Measurements from ENCODE around the gene CSNK1D. TPM values are rescaled to one million over a fixed set of nuclear protein-coding genes. Genes with fewer than 3 reads are reported as not detected.
"Not testable (repeated sequence)": the region's sequence is repeated elsewhere in the genome, so short reads cannot be mapped to it uniquely, and the experiment has no call there.

The CSNK1D gene
- total RNA-seq, 1 experiment from 2014 or later = 196 TPM

DNA sequence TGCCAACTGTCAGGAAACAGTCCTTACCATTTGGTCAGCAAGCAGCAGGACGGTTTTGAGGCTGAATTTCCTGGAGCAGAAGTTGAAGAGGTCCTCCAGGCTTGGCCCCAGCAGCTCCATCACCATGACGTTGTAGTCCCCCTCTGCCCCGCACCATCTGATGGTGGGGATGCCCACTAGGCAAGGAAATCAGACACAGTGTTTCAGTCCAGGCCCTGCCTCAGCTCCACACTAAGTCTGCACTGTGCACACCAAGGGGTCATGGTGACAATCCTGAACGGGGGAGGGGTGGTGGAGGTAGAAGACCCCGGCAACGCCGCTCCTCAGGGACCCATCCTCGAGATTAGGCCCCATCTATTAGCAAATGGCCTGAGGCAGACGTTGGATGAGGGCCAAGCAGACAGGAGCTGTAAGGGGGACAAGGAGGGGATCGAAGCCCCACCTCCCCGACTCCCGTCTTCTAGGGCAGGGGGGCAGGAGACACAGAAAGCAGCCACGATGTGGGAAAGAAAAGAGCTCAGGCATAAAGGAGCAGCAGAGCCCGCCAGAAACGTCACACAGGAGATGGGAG is 18.0 kb downstream of the CSNK1D start:
- no peaks in the 10 kb centered on the region for H3K27me3 Mint-ChIP-seq (ENCODE audit: insufficient read depth, unreplicated experiment)
- no peak overlapping the region for H3K27ac Mint-ChIP-seq (ENCODE audit: unreplicated experiment)
- Histone ChIP-seq H3K4me1 (no peaks in the 10 kb centered on the region), H3K27me3 (replicated peaks; ENCODE audit: control insufficient read depth, insufficient read depth, low read length) (no peaks in the 10 kb centered on the region), H3K36me3 (ENCODE audit: control insufficient read depth, insufficient read depth, low read length) (peaks cover 19% of the 10 kb centered on the region), H3K9me3 (no peaks in the 10 kb centered on the region; the same call in 1 of the 2 replicates), H3K4me3 (ENCODE audit: low read depth, low read length) (no peak overlapping the region)
- BruUV-seq (replicated peaks) = no TSS peak
- peaks cover 86% of the 10 kb centered on the region for H3K36me3 Mint-ChIP-seq (ENCODE audit: insufficient read depth, unreplicated experiment)
- H3K4me1 Mint-ChIP-seq (ENCODE audit: low read depth, unreplicated experiment) = peaks cover 6% of the 10 kb centered on the region
- TF ChIP-seq, protein P1, sequence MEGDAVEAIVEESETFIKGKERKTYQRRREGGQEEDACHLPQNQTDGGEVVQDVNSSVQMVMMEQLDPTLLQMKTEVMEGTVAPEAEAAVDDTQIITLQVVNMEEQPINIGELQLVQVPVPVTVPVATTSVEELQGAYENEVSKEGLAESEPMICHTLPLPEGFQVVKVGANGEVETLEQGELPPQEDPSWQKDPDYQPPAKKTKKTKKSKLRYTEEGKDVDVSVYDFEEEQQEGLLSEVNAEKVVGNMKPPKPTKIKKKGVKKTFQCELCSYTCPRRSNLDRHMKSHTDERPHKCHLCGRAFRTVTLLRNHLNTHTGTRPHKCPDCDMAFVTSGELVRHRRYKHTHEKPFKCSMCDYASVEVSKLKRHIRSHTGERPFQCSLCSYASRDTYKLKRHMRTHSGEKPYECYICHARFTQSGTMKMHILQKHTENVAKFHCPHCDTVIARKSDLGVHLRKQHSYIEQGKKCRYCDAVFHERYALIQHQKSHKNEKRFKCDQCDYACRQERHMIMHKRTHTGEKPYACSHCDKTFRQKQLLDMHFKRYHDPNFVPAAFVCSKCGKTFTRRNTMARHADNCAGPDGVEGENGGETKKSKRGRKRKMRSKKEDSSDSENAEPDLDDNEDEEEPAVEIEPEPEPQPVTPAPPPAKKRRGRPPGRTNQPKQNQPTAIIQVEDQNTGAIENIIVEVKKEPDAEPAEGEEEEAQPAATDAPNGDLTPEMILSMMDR (IDR thresholded peaks at IDR 0.05; ENCODE audit: insufficient read depth in 1 of 2, low read depth in 1 of 2, low read length in 1 of 2, severe bottlenecking in 1 of 2, unreplicated experiment in 1 of 2) = no peak
- intact Hi-C loops (cut with micrococcal nuclease; ENCODE audit: unreplicated experiment) = no loop called here
- ChIA-PET CTCF (interaction anchor here (0.6 kb wide), 1 partner anchor 37 kb away, joined by 3 read pairs; no protein-coding TSS in a partner anchor), POLR2A (no interaction called here)
- no peaks in the 10 kb centered on the region for H3K9me3 Mint-ChIP-seq (ENCODE audit: unreplicated experiment)
- DNase-seq = no peak
- no peak overlapping the region for H3K4me3 Mint-ChIP-seq (ENCODE audit: unreplicated experiment)

DNA sequence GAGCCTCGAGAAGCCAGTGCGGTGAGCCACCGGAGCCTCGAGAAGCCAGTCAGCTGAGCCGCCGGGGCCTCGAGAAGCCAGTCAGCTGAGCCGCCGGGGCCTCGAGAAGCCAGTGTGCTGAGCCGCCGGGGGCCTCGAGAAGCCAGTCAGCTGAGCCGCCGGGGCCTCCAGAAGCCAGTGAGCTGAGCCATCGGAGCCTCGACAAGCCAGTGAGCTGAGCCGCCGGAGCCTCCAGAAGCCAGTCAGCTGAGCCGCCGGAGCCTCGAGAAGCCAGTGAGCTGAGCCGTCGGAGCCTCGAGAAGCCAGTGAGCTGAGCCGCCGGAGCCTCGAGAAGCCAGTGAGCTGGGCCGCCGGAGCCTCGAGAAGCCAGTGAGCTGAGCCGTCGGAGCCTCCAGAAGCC is 18.8 kb downstream of the CSNK1D start:
- H3K27me3 Mint-ChIP-seq (ENCODE audit: insufficient read depth, unreplicated experiment); intact Hi-C loops (cut with micrococcal nuclease; ENCODE audit: unreplicated experiment); BruUV-seq (replicated peaks); CTCF ChIA-PET; H3K27ac Mint-ChIP-seq (ENCODE audit: unreplicated experiment); H3K27me3 ChIP-seq (replicated peaks; ENCODE audit: control insufficient read depth, insufficient read depth, low read length); H3K9me3 Mint-ChIP-seq (ENCODE audit: unreplicated experiment); H3K4me3 ChIP-seq (ENCODE audit: low read depth, low read length); DNase-seq; H3K9me3 ChIP-seq; POLR2A ChIA-PET; H3K4me3 Mint-ChIP-seq (ENCODE audit: unreplicated experiment); H3K4me1 Mint-ChIP-seq (ENCODE audit: low read depth, unreplicated experiment); H3K4me1 ChIP-seq: not testable (repeated sequence)
- peaks cover 18% of the 10 kb centered on the region for H3K36me3 ChIP-seq (ENCODE audit: control insufficient read depth, insufficient read depth, low read length)
- H3K36me3 Mint-ChIP-seq (ENCODE audit: insufficient read depth, unreplicated experiment) = peaks cover 86% of the 10 kb centered on the region

DNA sequence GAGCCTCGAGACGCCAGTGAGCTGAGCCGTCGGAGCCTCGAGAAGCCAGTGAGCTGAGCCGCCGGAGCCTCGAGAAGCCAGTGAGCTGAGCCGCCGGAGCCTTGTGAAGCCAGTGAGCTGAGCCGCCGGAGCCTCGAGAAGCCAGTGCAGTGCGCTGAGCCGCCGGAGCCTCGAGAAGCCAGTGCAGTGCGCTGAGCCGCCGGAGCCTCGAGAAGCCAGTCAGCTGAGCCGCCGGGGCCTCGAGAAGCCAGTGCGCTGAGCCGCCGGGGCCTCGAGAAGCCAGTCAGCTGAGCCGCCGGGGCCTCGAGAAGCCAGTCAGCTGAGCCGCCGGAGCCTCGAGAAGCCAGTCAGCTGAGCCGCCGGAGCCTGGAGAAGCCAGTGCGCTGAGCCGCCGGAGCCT is 19.4 kb downstream of the CSNK1D start:
- H3K4me3 ChIP-seq (ENCODE audit: low read depth, low read length); H3K27me3 Mint-ChIP-seq (ENCODE audit: insufficient read depth, unreplicated experiment); H3K27ac Mint-ChIP-seq (ENCODE audit: unreplicated experiment); H3K4me1 ChIP-seq; H3K27me3 ChIP-seq (replicated peaks; ENCODE audit: control insufficient read depth, insufficient read depth, low read length); H3K9me3 ChIP-seq; intact Hi-C loops (cut with micrococcal nuclease; ENCODE audit: unreplicated experiment); H3K4me3 Mint-ChIP-seq (ENCODE audit: unreplicated experiment); POLR2A ChIA-PET; H3K9me3 Mint-ChIP-seq (ENCODE audit: unreplicated experiment); BruUV-seq (replicated peaks); H3K4me1 Mint-ChIP-seq (ENCODE audit: low read depth, unreplicated experiment); DNase-seq: not testable (repeated sequence)
- peaks cover 85% of the 10 kb centered on the region for H3K36me3 Mint-ChIP-seq (ENCODE audit: insufficient read depth, unreplicated experiment)
- H3K36me3 ChIP-seq (ENCODE audit: control insufficient read depth, insufficient read depth, low read length) = peaks cover 19% of the 10 kb centered on the region
- CTCF ChIA-PET = interaction anchor here (0.7 kb wide), 2 partner anchors 14 to 16 kb away, joined by 3 to 5 read pairs; no protein-coding TSS in a partner anchor

DNA sequence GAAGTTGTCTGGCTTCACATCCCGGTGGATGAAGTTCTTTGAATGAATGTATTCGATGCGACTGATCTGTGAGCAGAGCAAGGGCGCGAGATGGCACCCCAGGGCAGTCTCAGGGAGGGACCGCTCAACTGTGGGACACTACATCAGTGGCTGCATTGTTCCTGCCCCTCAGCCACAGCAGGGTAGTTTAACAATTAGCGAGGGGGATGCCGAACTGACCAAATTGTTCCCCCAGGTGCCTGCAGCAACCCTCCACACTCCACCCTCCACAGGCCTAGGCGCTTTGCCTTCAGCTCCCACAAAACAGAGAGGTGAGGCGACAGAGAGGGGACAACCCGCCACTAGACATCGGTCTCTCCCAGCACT is 20.3 kb downstream of the CSNK1D start:
- H3K4me1 ChIP-seq = no peaks in the 10 kb centered on the region
- POLR2A ChIA-PET = no interaction called here
- H3K36me3 Mint-ChIP-seq (ENCODE audit: insufficient read depth, unreplicated experiment) = peaks cover 85% of the 10 kb centered on the region

More for the DNA sequence above, 20.3 kb downstream of the CSNK1D start:
- H3K36me3 ChIP-seq (ENCODE audit: control insufficient read depth, insufficient read depth, low read length) = peaks cover 21% of the 10 kb centered on the region
- intact Hi-C loops (cut with micrococcal nuclease; ENCODE audit: unreplicated experiment) = no loop called here
- H3K27me3 ChIP-seq (replicated peaks; ENCODE audit: control insufficient read depth, insufficient read depth, low read length) = no peaks in the 10 kb centered on the region
- no peak for DNase-seq
- BruUV-seq (replicated peaks) = no TSS peak
- Mint-ChIP-seq H3K4me1 (ENCODE audit: low read depth, unreplicated experiment) (peaks cover 6% of the 10 kb centered on the region), H3K9me3 (ENCODE audit: unreplicated experiment) (no peaks in the 10 kb centered on the region), H3K4me3 (ENCODE audit: unreplicated experiment) (no peak overlapping the region), H3K27ac (ENCODE audit: unreplicated experiment) (no peak overlapping the region), H3K27me3 (ENCODE audit: insufficient read depth, unreplicated experiment) (no peaks in the 10 kb centered on the region)
- TF ChIP-seq, protein P1 (IDR thresholded peaks at IDR 0.05; ENCODE audit: insufficient read depth in 1 of 2, low read depth in 1 of 2, low read length in 1 of 2, severe bottlenecking in 1 of 2, unreplicated experiment in 1 of 2) = no peak
- no peak overlapping the region for H3K4me3 ChIP-seq (ENCODE audit: low read depth, low read length)
- no peaks in the 10 kb centered on the region; the same call in 1 of the 2 replicates for H3K9me3 ChIP-seq
- CTCF ChIA-PET = no interaction called here

All from Caco-2 (cell line).